ENCODE results near the gene PACSIN1. TPM values are rescaled to one million over a fixed set of nuclear protein-coding genes. Genes with fewer than 3 reads are reported as not detected.

PACSIN1 gene
- total and polyA plus RNA-seq, 4 donors: 0.03 to 0.17 (median 0.15) TPM

- Histone ChIP-seq H3K4me1 (ENCODE audit: control insufficient read depth in 4 of 4, insufficient read depth in 4 of 4, low read length in 3 of 4) (peaks cover 7 to 18% (median 13%) of the 10 kb centered on the region in 4 donors), H3K9ac (ENCODE audit: low read depth in 1 of 2, low read length in 2 of 2) (no peak overlapping the region), H3K9me3 (ENCODE audit: control insufficient read depth in 4 of 4, low read length in 3 of 4) (no peaks in the 10 kb centered on the region), H3K27me3 (ENCODE audit: control insufficient read depth in 4 of 4, insufficient read depth in 4 of 4, low read length in 3 of 4) (no peaks in the 10 kb centered on the region), H3K36me3 (ENCODE audit: control insufficient read depth in 4 of 4, insufficient read depth in 3 of 4, low read depth in 1 of 4, low read length in 3 of 4) (no peaks in the 10 kb centered on the region), H3K27ac (ENCODE audit: low read depth in 1 of 2, low read length in 2 of 2) (no peak overlapping the region), H3K4me3 (ENCODE audit: low read depth in 1 of 3, low read length in 3 of 3) (no peak overlapping the region)
- 94% methylated on average over 12 of the region's 12 CpGs for WGBS
- TF ChIP-seq GABPA (IDR thresholded peaks at IDR 0.05 in 1 of 2, conservative IDR thresholded peaks at IDR 0.05 in 1 of 2) (no peak), YY1 (IDR thresholded peaks at IDR 0.05) (no peak), HNF4A (conservative IDR thresholded peaks at IDR 0.05) (no peak), RXRA (IDR thresholded peaks at IDR 0.05) (no peak), SP1 (IDR thresholded peaks at IDR 0.05) (no peak), RAD21 (IDR thresholded peaks at IDR 0.05) (no peak)
- no peak for DNase-seq (ENCODE audit: low spot score)
Observed at GRCh38 chr6:34527751-34528670, 62.1 kb downstream of the PACSIN1 start.

DNA sequence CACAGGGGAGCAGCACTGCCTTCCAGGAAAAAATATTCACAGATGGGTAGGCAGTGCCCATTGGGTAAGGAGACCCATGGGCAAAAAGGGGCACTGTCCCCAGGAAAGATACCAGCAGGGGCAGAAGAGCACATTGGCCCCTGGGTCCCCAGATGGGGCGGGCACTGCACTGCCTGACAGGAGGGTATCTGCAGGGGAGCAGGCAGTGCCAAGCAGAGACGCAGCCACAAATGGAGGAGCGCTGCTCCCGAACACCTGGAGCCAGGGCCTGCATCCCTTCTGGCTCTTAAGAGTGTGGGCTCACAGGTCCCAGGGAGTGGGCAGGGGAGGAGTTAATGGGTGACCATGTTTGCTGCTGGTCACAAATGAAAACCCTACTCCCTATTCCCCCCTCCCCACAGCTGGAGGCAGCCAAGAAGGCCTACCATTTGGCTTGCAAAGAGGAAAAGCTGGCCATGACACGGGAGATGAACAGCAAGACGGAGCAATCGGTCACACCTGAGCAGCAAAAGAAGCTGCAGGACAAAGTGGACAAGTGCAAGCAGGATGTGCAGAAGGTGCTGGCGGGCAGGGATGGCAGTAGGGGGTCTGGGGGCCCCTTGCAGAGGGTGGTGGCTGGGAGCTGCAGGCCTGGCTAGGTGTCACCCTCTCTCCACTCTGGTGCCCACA, 63.3 kb downstream of the PACSIN1 start:
- 96% methylated on average over 8 of the region's 8 CpGs for WGBS
- no peaks in the 10 kb centered on the region for H3K9me3 ChIP-seq (ENCODE audit: control insufficient read depth in 4 of 4, low read length in 3 of 4)
- H3K36me3 ChIP-seq (ENCODE audit: control insufficient read depth in 4 of 4, insufficient read depth in 3 of 4, low read depth in 1 of 4, low read length in 3 of 4): no peaks in the 10 kb centered on the region
- TF ChIP-seq EGR1 (IDR thresholded peaks at IDR 0.05; ENCODE audit: low read depth in 2 of 2) (no peak), GABPA (IDR thresholded peaks at IDR 0.05 in 1 of 2, conservative IDR thresholded peaks at IDR 0.05 in 1 of 2) (no peak), ATF3 (IDR thresholded peaks at IDR 0.05) (no peak), JUND (IDR thresholded peaks at IDR 0.05) (no peak)
- no peaks in the 10 kb centered on the region for H3K27me3 ChIP-seq (ENCODE audit: control insufficient read depth in 4 of 4, insufficient read depth in 4 of 4, low read length in 3 of 4)
- H3K4me1 ChIP-seq (ENCODE audit: control insufficient read depth in 4 of 4, insufficient read depth in 4 of 4, low read length in 3 of 4): peaks cover 7 to 18% (median 13%) of the 10 kb centered on the region in 4 donors
- H3K27ac ChIP-seq (ENCODE audit: low read depth in 1 of 2, low read length in 2 of 2): no peak overlapping the region
- no peak overlapping the region for H3K9ac ChIP-seq (ENCODE audit: low read depth in 1 of 2, low read length in 2 of 2)
- H3K4me3 ChIP-seq (ENCODE audit: low read depth in 1 of 3, low read length in 3 of 3): no peak overlapping the region
- DNase-seq (ENCODE audit: low spot score): no peak

- WGBS: 48% methylated on average over 10 of the region's 10 CpGs
- no peak for DNase-seq (ENCODE audit: low spot score)
- H3K27me3 ChIP-seq (ENCODE audit: control insufficient read depth in 4 of 4, insufficient read depth in 4 of 4, low read length in 3 of 4): no peaks in the 10 kb centered on the region
- no peak overlapping the region for H3K4me3 ChIP-seq (ENCODE audit: low read depth in 1 of 3, low read length in 3 of 3)
- no peak overlapping the region for H3K27ac ChIP-seq (ENCODE audit: low read depth in 1 of 2, low read length in 2 of 2)
- H3K4me1 ChIP-seq (ENCODE audit: control insufficient read depth in 4 of 4, insufficient read depth in 4 of 4, low read length in 3 of 4): peaks cover 7 to 18% (median 13%) of the 10 kb centered on the region in 4 donors
- H3K36me3 ChIP-seq (ENCODE audit: control insufficient read depth in 4 of 4, insufficient read depth in 3 of 4, low read depth in 1 of 4, low read length in 3 of 4): no peaks in the 10 kb centered on the region
- no peak overlapping the region for H3K9ac ChIP-seq (ENCODE audit: low read depth in 1 of 2, low read length in 2 of 2)
- no peaks in the 10 kb centered on the region for H3K9me3 ChIP-seq (ENCODE audit: control insufficient read depth in 4 of 4, low read length in 3 of 4)
- peak; percentile 39 to 49 for TF ChIP-seq RXRA (IDR thresholded peaks at IDR 0.05)
- TF ChIP-seq SP1 (IDR thresholded peaks at IDR 0.05): peak; percentile 62
- TF ChIP-seq HNF4G (IDR thresholded peaks at IDR 0.05): peak; percentile 83
- peak; percentile 77 for TF ChIP-seq YY1 (IDR thresholded peaks at IDR 0.05)
- TF ChIP-seq HNF4A (conservative IDR thresholded peaks at IDR 0.05): peak; percentile 83 to 89
- no peak for TF ChIP-seq FOXA2 (IDR thresholded peaks at IDR 0.05)
- TF ChIP-seq, protein P1, sequence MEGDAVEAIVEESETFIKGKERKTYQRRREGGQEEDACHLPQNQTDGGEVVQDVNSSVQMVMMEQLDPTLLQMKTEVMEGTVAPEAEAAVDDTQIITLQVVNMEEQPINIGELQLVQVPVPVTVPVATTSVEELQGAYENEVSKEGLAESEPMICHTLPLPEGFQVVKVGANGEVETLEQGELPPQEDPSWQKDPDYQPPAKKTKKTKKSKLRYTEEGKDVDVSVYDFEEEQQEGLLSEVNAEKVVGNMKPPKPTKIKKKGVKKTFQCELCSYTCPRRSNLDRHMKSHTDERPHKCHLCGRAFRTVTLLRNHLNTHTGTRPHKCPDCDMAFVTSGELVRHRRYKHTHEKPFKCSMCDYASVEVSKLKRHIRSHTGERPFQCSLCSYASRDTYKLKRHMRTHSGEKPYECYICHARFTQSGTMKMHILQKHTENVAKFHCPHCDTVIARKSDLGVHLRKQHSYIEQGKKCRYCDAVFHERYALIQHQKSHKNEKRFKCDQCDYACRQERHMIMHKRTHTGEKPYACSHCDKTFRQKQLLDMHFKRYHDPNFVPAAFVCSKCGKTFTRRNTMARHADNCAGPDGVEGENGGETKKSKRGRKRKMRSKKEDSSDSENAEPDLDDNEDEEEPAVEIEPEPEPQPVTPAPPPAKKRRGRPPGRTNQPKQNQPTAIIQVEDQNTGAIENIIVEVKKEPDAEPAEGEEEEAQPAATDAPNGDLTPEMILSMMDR (IDR thresholded peaks at IDR 0.05; ENCODE audit: low read depth, low read length, missing input control): no peak
- peak in 1 of 2 donors; percentile 31 for TF ChIP-seq RAD21 (IDR thresholded peaks at IDR 0.05)
- TF ChIP-seq NR2F2 (IDR thresholded peaks at IDR 0.05): no peak
- no peak for TF ChIP-seq EGR1 (IDR thresholded peaks at IDR 0.05; ENCODE audit: low read depth in 2 of 2)
Observed at GRCh38 chr6:34529665-34530327, 63.9 kb downstream of the PACSIN1 start.
